ENCODE data around the gene CFHR3. TPM values are rescaled to one million over a fixed set of nuclear protein-coding genes. Genes with fewer than 3 reads are reported as not detected.
"Not testable (repeated sequence)": the region's sequence is repeated elsewhere in the genome, so short reads cannot be mapped to it uniquely, and the experiment has no call there.

Gene CFHR3
- not detected in 2 replicates for total RNA-seq (2014; rRNA removed; shearing (Covaris generic))

- DNase-seq (ENCODE audit: low spot score) = no peak
These were observed at the start of gene CFHR3 for GRCh38 chr1:196774603-196775002. Gene CFHR3 (plus strand): TSS chr1:196774840. CDS start chr1:196774887, 47 bp downstream.

GRCh38 chr1:196732526-196732925, 42.1 kb upstream of the CFHR3 start:
- DNase-seq (ENCODE audit: low spot score) = no peak

- no peak for DNase-seq (ENCODE audit: low spot score)
These were observed 41.3 kb upstream of the CFHR3 start for GRCh38 chr1:196733091-196733970.

DNA sequence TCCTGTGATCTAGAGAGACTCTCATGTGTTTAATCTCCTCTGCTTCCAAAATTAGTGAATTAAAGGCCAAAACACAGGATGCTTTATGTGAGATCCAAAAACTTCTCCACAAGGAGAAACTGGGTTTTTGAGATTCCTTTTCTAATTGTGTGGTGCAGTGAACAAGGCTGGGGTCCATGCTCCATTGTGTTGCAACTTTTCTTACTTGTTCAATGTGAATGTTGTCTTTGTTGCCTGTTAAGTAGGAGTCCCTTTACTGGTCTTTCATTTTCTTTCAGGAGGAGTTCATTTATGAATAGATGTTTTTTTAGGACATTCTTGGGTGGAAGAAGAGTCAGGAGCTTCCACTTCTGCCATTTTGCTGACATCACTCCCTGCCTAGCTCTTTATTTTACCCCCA, 40.6 kb upstream of the CFHR3 start:
- DNase-seq (ENCODE audit: low spot score) = no peak

- no peak for DNase-seq (ENCODE audit: low spot score)
These were observed 40.2 kb upstream of the CFHR3 start for GRCh38 chr1:196734460-196734859.

GRCh38 chr1:196738730-196739129, 35.9 kb upstream of the CFHR3 start:
- DNase-seq (ENCODE audit: low spot score) = no peak

GRCh38 chr1:196743244-196743643, 31.4 kb upstream of the CFHR3 start:
- peak; percentile 37 for DNase-seq (ENCODE audit: low spot score)

DNA sequence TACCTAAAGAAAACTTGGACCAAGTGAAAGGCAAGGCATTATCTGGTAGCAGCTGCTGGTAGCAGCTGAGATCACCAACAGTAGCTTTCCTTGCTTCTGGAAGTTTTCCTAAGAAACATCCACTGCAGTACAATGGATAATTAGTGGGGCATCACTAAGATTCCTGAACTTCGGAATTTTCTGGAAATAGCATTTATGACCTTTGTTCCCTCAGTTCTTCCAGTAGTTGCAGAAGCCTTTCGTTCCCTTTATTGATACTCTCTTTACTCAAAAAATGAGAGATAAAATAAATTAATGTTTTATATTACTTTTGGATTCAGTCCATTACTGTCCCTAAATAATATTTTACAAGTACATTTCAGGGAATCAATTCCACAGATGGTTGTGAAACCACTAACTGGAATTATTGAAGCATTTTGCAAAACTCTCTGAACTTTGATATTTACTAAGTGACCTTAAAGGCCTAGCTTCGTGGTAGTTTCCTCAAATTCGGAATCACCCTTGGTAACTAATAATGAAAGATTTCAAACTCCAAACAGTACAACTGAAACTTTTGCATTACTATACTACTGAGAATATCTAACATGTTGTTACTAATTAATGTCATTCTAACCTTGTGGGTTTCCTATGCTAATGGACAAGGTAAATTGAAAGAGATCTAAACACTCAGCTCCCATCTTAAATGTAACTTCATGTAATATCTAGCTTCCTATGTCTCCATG, 9.5 kb upstream of the CFHR3 start:
- not testable (repeated sequence) for DNase-seq (ENCODE audit: low spot score)

DNA sequence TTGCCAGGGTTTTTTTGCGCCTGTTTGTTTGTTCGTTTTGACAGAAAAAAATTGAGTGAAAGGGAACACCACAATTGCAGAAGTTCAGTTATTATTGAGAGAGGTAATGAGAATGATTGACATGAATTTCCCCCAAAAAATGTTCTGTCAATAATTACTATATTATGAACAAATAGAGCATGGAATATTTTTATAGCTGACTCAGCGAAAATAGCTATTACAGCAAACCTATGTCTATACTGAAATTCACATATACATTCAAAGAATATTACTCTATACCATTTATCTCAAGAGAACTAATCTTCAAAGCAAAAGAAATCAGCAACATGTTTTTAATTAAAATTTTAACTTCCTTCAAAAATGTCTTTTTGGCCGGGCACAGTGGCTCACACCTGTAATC, 4.8 kb upstream of the CFHR3 start:
- not testable (repeated sequence) for DNase-seq (ENCODE audit: low spot score)

DNA sequence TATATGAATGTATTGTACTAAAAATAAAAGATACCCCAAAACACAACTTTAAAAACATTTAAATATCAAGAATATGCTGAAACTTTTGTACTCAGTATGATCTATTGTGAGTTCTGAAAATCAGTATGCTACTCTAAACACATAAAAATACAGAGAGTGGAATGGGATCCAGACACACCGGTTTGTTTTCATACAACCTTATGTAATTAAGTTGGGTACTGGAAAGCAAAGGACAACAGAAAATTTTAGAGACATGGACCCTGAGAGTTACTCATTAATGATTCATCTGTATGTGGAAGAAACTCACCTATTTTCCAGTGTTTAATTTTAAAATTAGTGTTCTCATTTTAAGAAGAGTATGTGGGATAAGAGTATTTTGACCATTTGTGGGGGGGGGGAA, 927 bp upstream of the CFHR3 start:
- no peak for DNase-seq (ENCODE audit: low spot score)

GRCh38 chr1:196774175-196774574, 465 bp upstream of the CFHR3 start:
- DNase-seq (ENCODE audit: low spot score) = no peak

GRCh38 chr1:196777603-196778002, 3.0 kb downstream of the CFHR3 start:
- no peak for DNase-seq (ENCODE audit: low spot score)

- no peak for DNase-seq (ENCODE audit: low spot score)
These were observed 4.5 kb downstream of the CFHR3 start for GRCh38 chr1:196779093-196779492.

GRCh38 chr1:196791252-196791651, 16.6 kb downstream of the CFHR3 start:
- not testable (repeated sequence) for DNase-seq (ENCODE audit: low spot score)

DNA sequence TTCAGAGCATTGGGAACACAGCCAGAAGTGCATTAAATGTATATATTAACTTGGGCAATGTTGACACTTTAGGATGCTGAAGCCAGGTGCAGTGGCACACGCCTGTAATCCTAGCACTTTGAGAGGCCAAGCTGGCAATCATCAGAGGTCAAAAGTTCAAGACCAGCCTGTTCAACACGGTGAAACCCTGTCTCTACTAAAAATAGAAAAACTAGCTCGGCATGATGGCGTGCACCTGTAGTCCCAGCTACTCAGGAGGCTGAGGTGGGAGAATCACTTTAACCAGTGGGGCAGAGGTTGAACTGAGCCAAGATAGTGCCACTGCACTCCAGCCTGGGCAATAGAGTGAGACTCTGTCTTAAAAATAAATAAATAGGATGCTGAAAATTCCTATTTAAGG, 19.5 kb downstream of the CFHR3 start:
- not testable (repeated sequence) for DNase-seq (ENCODE audit: low spot score)

DNA sequence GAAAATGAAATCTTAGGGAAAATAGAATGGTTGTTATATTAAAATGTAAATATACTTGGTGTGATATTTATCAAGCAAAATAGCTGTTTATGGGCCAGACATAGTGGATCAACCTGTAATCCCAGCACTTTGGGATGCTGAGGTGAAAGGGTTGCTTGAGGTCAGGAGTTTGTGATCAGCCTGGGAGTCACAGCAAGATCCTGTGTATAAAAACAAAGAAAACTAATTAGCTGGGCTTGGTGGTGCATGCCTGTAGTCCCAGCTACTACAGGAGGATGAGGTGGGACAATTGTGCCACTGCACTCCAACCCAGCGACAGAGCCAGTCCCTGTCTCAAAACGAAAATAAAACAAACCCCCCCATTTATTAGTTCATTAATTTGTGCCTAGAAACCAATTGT, 23.3 kb downstream of the CFHR3 start:
- no peak for DNase-seq (ENCODE audit: low spot score)

DNA sequence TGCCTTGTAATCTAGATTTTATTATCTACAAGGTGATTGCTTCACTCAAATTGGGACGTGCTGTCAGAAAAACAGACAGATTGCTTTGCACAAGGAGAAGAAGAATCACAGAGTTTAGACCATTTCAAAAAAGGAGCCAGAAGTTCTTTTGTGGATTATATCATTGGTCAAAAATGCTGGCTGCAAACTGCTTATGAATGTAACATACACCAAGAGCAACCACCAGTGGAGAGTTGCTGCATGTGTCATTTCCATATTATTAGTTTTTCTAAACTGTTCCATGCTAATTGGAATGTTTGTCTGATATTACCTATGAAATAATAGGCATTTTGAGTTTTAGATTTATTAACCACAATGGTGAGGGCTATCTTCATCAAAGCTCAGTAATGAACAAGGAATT, 27.3 kb downstream of the CFHR3 start:
- not testable (repeated sequence) for DNase-seq (ENCODE audit: low spot score)

DNA sequence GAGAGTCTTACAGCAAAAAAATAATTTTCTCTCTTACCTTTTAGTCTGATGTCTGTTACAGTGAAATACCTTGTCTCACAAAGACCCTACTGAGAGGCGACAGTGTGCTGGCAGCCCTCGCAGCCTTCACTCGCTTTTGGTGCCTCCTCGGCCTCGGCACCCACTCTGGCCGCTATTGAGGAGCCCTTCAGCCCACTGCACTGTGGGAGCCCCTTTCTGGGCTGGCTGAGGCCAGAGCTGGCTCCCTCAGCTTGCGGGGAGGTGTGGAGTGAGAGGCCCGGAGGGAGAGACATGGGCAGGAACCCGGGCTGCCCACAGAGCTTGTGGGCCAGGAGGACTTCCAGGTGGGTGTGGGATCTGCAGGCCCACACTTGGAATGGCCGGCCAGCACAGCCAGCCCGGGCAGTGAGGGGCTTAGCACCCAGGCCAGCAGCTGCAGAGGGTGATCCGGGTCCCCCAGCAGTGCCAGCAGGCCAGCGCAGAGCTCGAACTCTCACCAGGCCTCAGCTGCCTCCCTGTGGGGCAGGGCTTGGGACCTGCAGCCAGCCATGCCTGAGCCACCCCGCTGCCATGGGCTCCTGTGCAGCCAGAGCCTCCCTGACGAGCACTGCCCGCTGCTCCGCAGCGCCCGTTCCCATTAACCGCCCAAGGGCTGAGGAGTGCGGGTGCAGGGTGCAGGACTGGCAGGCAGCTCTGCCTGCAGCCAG, 34.0 kb downstream of the CFHR3 start:
- DNase-seq (ENCODE audit: low spot score) = no peak

- DNase-seq (ENCODE audit: low spot score) = not testable (repeated sequence)
These were observed 42.8 kb downstream of the CFHR3 start for GRCh38 chr1:196817442-196817841.

GRCh38 chr1:196819531-196819930, 44.9 kb downstream of the CFHR3 start, which contains the start of gene CFHR1:
Gene CFHR1 (plus strand): TSS chr1:196819731. CDS start chr1:196819845, 114 bp downstream.
- DNase-seq (ENCODE audit: low spot score) = not testable (repeated sequence)

DNA sequence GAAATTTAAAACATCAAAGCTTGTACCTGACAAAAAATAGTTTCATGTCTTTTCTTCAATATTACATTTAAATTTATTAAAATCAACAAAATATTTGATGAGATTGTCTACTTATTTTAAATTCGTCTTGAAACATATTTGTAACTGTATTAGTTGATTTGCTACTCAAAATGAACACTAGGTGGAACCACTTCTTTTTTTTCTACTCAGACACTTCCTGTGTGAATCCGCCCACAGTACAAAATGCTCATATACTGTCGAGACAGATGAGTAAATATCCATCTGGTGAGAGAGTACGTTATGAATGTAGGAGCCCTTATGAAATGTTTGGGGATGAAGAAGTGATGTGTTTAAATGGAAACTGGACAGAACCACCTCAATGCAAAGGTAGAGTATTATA, 53.2 kb downstream of the CFHR3 start:
- DNase-seq (ENCODE audit: low spot score) = peak; percentile 3
